ENCODE data around the gene OSGEP. TPM values are rescaled to one million over a fixed set of nuclear protein-coding genes. Genes with fewer than 3 reads are reported as not detected.
"Not testable (repeated sequence)": the region's sequence is repeated elsewhere in the genome, so short reads cannot be mapped to it uniquely, and the experiment has no call there.

Gene OSGEP
- total RNA-seq, 1 experiment from 2014 or later, result 50.8 TPM

DNA sequence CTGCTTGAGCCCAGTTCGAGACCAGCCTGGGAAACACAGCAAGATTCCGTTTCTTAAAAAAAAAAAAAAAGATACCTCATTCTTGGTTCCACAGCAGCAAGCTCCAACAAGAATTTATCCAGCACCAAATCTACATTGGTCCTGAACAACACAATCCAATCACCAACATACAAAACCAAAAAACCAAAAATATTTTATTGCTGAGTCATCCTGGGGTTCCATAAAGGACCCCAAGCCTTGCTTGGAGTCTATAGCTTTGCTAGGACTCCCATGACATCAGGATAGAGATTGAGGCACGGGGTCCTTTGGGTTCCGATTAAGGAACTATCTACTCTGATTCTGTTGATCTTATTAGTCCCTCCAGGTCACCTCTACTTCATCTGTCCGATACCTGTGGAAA is 7.7 kb downstream of the OSGEP start:
- Mint-ChIP-seq H3K27ac (peak overlapping the region in 2 of 3 experiments; percentile 6 to 62; a peak in 2 of 7 replicates), H3K4me3 (no peak overlapping the region)
- no peaks in the 10 kb centered on the region for H3K27me3 ChIP-seq (ENCODE audit: insufficient read depth, low read length)

DNA sequence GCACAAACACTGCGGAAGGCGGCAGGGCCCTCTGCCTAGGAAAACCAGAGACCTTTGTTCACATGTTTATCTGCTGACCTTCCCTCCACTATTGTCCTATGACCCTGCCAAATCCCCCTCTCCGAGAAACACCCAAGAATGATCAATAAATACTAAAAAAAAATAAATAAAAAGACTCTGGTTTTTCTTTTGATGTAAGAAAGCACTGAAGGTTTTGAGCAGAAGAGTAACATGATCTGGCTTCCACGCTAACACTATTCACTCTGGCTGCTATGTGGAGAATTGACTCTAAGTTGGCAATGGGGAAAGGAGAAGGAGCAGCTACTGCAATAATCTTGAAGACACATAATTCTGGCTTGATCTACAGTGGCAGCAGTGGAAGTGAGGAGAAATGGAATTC is 11.0 kb downstream of the OSGEP start:
- H2BK12ac ChIP-seq (ENCODE audit: insufficient read length, low read depth, low read length); H3K56ac ChIP-seq (ENCODE audit: insufficient read length, low read depth, low read length); H3K27ac ChIP-seq (ENCODE audit: insufficient read length, low read depth, low read length); H3K4me3 Mint-ChIP-seq; H3K4me1 ChIP-seq (ENCODE audit: insufficient read depth, low read length); H2BK15ac ChIP-seq (ENCODE audit: low read depth, low read length); H2BK20ac ChIP-seq (ENCODE audit: low read depth, low read length, poor library complexity, severe bottlenecking); H4K91ac ChIP-seq (ENCODE audit: insufficient read length, low read depth, low read length); H2BK120ac ChIP-seq (ENCODE audit: low read depth, low read length, poor library complexity, severe bottlenecking); H3K23me2 ChIP-seq (ENCODE audit: insufficient read length, low read depth, low read length, poor library complexity, severe bottlenecking); H3K4me1 Mint-ChIP-seq; H4K8ac ChIP-seq (replicated peaks; ENCODE audit: insufficient read length, low read depth, low read length); H3K79me1 ChIP-seq (ENCODE audit: insufficient read depth, low read depth, low read length, poor library complexity, severe bottlenecking); H3K18ac ChIP-seq (ENCODE audit: insufficient read length, low read depth, low read length); H3K4ac ChIP-seq (ENCODE audit: low read depth, low read length); H3K79me2 ChIP-seq (ENCODE audit: insufficient read depth, low read length); H3K27me3 Mint-ChIP-seq (ENCODE audit: low read depth); H4K5ac ChIP-seq (ENCODE audit: insufficient read length, low read depth, low read length); H3T11ph ChIP-seq (ENCODE audit: low read length); H3K27me3 ChIP-seq (ENCODE audit: insufficient read depth, low read length); H2AK5ac ChIP-seq (ENCODE audit: insufficient read length, low read length); H3K23ac ChIP-seq (ENCODE audit: insufficient read length, low read depth, low read length); H3K9me3 ChIP-seq (ENCODE audit: control insufficient read depth, low read depth, low read length); H3K4me2 ChIP-seq (ENCODE audit: insufficient read depth, insufficient read length, low read length); H3K9ac ChIP-seq (ENCODE audit: extremely low read depth, insufficient read length, low read length); DNase-seq; H3K27ac Mint-ChIP-seq; H4K20me1 ChIP-seq (ENCODE audit: control insufficient read depth, insufficient read depth, insufficient read length); H2BK5ac ChIP-seq (ENCODE audit: insufficient read length, low read length); H3K14ac ChIP-seq (ENCODE audit: insufficient read depth, low read length); H3K9me3 Mint-ChIP-seq; H2AFZ ChIP-seq (ENCODE audit: low read length): not testable (repeated sequence)
- no CpG with 5 or more reads among the region's 4 CpGs for WGBS (ENCODE audit: extremely low coverage, insufficient read length, low lambda C conversion rate)
- peaks cover 6 to 27% (median 25%) of the 10 kb centered on the region in 3 experiments; a peak in 6 of 7 replicates for H3K36me3 Mint-ChIP-seq (ENCODE audit: insufficient read depth in 1 of 3, low read depth in 3 of 3)

More for the DNA sequence above, 7.7 kb downstream of the OSGEP start:
- Histone ChIP-seq H3K4ac (ENCODE audit: low read depth, low read length) (no peak overlapping the region), H3K79me1 (ENCODE audit: insufficient read depth, low read depth, low read length, poor library complexity, severe bottlenecking) (no peaks in the 10 kb centered on the region), H2AK5ac (ENCODE audit: insufficient read length, low read length) (no peak overlapping the region), H4K5ac (ENCODE audit: insufficient read length, low read depth, low read length) (no peak overlapping the region), H3K56ac (ENCODE audit: insufficient read length, low read depth, low read length) (no peak overlapping the region), H2BK20ac (ENCODE audit: low read depth, low read length, poor library complexity, severe bottlenecking) (no peak overlapping the region), H3K9ac (ENCODE audit: extremely low read depth, insufficient read length, low read length) (no peak overlapping the region), H3K4me2 (ENCODE audit: insufficient read depth, insufficient read length, low read length) (no peak overlapping the region), H3K18ac (ENCODE audit: insufficient read length, low read depth, low read length) (no peak overlapping the region), H3K27ac (ENCODE audit: insufficient read length, low read depth, low read length) (no peak overlapping the region), H3K14ac (ENCODE audit: insufficient read depth, low read length) (no peak overlapping the region), H2BK12ac (ENCODE audit: insufficient read length, low read depth, low read length) (no peak overlapping the region), H3K23ac (ENCODE audit: insufficient read length, low read depth, low read length) (no peak overlapping the region), H3K4me1 (ENCODE audit: insufficient read depth, low read length) (no peaks in the 10 kb centered on the region), H2BK15ac (ENCODE audit: low read depth, low read length) (no peak overlapping the region), H3T11ph (ENCODE audit: low read length) (no peak overlapping the region), H2AFZ (ENCODE audit: low read length) (no peak overlapping the region), H4K8ac (replicated peaks; ENCODE audit: insufficient read length, low read depth, low read length) (no peak overlapping the region), H3K79me2 (ENCODE audit: insufficient read depth, low read length) (no peaks in the 10 kb centered on the region), H2BK5ac (ENCODE audit: insufficient read length, low read length) (no peak overlapping the region), H3K9me3 (ENCODE audit: control insufficient read depth, low read depth, low read length) (no peaks in the 10 kb centered on the region), H2BK120ac (ENCODE audit: low read depth, low read length, poor library complexity, severe bottlenecking) (no peak overlapping the region), H4K91ac (ENCODE audit: insufficient read length, low read depth, low read length) (no peak overlapping the region), H3K23me2 (ENCODE audit: insufficient read length, low read depth, low read length, poor library complexity, severe bottlenecking) (no peaks in the 10 kb centered on the region), H4K20me1 (ENCODE audit: control insufficient read depth, insufficient read depth, insufficient read length) (no peaks in the 10 kb centered on the region)
- Mint-ChIP-seq H3K4me1 (no peaks in the 10 kb centered on the region), H3K9me3 (peaks cover 0 to 4% of the 10 kb centered on the region in 2 experiments; a peak in 2 of 5 replicates), H3K36me3 (ENCODE audit: insufficient read depth in 1 of 3, low read depth in 3 of 3) (peaks cover 15 to 52% (median 46%) of the 10 kb centered on the region in 3 experiments), H3K27me3 (ENCODE audit: low read depth) (no peaks in the 10 kb centered on the region)
- no peak for DNase-seq
- TF ChIP-seq, protein P1, sequence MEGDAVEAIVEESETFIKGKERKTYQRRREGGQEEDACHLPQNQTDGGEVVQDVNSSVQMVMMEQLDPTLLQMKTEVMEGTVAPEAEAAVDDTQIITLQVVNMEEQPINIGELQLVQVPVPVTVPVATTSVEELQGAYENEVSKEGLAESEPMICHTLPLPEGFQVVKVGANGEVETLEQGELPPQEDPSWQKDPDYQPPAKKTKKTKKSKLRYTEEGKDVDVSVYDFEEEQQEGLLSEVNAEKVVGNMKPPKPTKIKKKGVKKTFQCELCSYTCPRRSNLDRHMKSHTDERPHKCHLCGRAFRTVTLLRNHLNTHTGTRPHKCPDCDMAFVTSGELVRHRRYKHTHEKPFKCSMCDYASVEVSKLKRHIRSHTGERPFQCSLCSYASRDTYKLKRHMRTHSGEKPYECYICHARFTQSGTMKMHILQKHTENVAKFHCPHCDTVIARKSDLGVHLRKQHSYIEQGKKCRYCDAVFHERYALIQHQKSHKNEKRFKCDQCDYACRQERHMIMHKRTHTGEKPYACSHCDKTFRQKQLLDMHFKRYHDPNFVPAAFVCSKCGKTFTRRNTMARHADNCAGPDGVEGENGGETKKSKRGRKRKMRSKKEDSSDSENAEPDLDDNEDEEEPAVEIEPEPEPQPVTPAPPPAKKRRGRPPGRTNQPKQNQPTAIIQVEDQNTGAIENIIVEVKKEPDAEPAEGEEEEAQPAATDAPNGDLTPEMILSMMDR (conservative IDR thresholded peaks at IDR 0.05), result no peak
- WGBS (ENCODE audit: extremely low coverage, insufficient read length, low lambda C conversion rate), result no CpG with 5 or more reads among the region's 5 CpGs
